COLO668 (cell line): ENCODE measurements around the gene NDUFV1.
"Not testable (repeated sequence)": the region's sequence is repeated elsewhere in the genome, so short reads cannot be mapped to it uniquely, and the experiment has no call there.

ENCODE experiments used
- DNase-seq: peaks from one replicate; lab custom pipeline; 2025; ENCODE audit not compliant: unreplicated experiment; lab: John Stamatoyannopoulos, UW

Gene NDUFV1

GRCh38 chr11:67652965-67653845 is 46.5 kb downstream of the NDUFV1 start:
- no peak for DNase-seq

DNA sequence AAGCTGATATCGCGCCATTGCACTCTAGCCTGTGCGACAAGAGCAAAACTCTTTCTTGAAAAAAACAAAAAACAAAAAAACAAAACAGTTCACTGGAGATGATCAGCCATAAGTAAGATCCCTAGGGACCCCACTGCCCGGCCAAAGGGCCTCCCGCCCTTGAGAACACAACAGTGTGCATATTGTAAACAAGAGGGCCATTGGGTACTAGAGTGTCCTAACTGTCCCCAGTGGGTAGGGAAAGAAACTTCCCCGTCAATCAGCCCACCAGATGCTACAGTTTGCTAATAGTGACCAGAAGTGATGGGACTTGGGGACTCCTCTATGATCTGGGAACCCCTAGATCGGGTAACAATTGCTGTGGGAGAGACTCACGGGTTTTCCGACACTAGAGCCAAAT is 47.5 kb downstream of the NDUFV1 start:
- no peak for DNase-seq

DNA sequence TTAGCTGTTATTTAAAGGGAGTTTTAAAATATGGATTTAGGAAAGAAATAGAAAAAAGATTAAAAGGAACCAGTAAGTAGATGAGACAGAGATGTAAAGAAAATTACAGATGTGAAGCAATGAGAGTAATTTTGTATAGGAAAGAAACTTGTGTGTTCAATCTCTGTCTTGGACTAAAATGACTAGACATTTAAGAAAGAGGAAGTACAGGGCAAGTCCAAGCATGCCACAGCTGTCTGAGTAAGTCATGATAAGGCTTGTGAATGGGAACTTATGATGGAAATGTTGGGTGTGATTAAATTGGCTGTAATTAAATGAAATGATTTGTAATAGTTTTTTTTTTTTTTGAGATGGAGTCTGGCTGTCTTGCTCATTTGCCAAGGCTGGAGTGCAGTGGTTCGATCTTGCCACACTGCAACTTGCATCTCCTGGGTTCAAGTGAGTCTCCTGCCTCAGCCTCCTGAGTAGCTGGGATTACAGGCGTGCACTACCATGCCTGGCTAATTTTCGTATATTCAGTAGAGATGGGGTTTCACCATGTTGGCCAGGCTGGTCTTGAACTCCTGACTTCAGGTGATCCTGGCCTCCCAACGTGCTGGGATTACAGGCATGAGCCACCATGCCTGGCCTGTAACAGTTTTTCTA is 49.7 kb downstream of the NDUFV1 start:
- no peak for DNase-seq

GRCh38 chr11:67657300-67657699 is 50.6 kb downstream of the NDUFV1 start:
- no peak for DNase-seq

DNA sequence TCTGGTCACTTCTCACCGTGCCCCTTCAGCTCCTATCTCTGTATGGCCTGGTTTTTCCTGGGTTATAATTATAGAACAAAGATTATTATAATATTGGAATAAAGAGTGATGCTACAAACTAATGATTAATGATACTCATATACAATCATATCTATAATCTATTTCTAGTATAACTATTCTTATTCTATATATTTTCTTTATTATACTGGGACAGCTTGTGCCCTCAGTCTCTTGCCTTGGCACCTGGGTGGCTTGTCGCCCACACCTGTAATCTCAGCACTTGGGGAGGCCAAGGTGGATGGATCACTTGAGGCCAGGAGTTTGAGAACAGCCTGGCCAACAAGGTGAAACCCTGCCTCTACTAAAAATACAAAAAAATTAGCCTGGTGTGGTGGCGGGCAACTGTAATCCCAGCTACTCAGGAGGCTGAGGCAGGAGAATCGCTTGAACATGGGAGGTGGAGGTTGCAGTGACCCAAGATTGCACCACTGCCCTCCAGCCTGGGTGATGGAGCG is 53.0 kb downstream of the NDUFV1 start:
- not testable (repeated sequence) for DNase-seq

DNA sequence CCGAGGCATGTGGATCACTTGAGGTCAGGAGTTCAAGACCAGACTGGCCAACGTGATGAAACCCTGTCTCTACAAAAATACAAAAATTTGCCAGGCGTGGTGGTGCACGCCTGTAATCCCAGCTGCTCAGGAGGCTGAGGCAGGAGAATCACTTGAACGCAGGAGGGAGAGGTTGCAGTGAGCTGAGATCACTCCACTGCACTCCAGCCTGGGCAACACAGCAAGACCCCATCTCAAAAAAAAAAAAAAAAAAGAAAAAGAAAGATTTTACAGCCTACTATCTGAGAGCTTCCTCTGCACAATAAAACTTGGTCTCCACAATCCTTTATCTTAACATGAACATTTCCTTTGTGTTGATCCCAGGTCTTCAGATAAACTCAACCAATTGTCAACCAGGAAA is 54.0 kb downstream of the NDUFV1 start:
- not testable (repeated sequence) for DNase-seq
